ENCODE measurements around the gene EVI5. TPM values are rescaled to one million over a fixed set of nuclear protein-coding genes. Genes with fewer than 3 reads are reported as not detected.

Gene EVI5
- total RNA-seq, 1 experiment from 2014 or later = 31.2 TPM

GRCh38 chr1:92804721-92805201 is 19.9 kb upstream of the EVI5 start:
- Histone ChIP-seq H3K9me3 (peaks cover 5% of the 10 kb centered on the region; the same call in 1 of the 2 replicates), H3K4me1 (peaks cover 19% of the 10 kb centered on the region), H3K27me3 (replicated peaks; ENCODE audit: control insufficient read depth, insufficient read depth, low read length) (no peaks in the 10 kb centered on the region), H3K36me3 (ENCODE audit: control insufficient read depth, insufficient read depth, low read length) (no peaks in the 10 kb centered on the region), H3K4me3 (ENCODE audit: low read depth, low read length) (no peak overlapping the region)
- no peaks in the 10 kb centered on the region for H3K27me3 Mint-ChIP-seq (ENCODE audit: insufficient read depth, unreplicated experiment)
- no peaks in the 10 kb centered on the region for H3K36me3 Mint-ChIP-seq (ENCODE audit: insufficient read depth, unreplicated experiment)
- ChIA-PET POLR2A (interaction anchor here (0.5 to 1.4 kb wide), 3 partner anchors 20 to 27 kb away, joined by 5 to 8 read pairs (median 6); partner anchors contain the start of genes EVI5 and RPL5), CTCF (interaction anchor here (0.5 to 1.4 kb wide), 2 partner anchors 13 to 34 kb away, joined by 5 to 9 read pairs; no protein-coding TSS in a partner anchor)
- peak overlapping the region; percentile 89 for H3K27ac Mint-ChIP-seq (ENCODE audit: unreplicated experiment)
- H3K4me3 Mint-ChIP-seq (ENCODE audit: unreplicated experiment) = no peak overlapping the region
- TF ChIP-seq, protein P1, sequence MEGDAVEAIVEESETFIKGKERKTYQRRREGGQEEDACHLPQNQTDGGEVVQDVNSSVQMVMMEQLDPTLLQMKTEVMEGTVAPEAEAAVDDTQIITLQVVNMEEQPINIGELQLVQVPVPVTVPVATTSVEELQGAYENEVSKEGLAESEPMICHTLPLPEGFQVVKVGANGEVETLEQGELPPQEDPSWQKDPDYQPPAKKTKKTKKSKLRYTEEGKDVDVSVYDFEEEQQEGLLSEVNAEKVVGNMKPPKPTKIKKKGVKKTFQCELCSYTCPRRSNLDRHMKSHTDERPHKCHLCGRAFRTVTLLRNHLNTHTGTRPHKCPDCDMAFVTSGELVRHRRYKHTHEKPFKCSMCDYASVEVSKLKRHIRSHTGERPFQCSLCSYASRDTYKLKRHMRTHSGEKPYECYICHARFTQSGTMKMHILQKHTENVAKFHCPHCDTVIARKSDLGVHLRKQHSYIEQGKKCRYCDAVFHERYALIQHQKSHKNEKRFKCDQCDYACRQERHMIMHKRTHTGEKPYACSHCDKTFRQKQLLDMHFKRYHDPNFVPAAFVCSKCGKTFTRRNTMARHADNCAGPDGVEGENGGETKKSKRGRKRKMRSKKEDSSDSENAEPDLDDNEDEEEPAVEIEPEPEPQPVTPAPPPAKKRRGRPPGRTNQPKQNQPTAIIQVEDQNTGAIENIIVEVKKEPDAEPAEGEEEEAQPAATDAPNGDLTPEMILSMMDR (IDR thresholded peaks at IDR 0.05; ENCODE audit: insufficient read depth in 1 of 2, low read depth in 1 of 2, low read length in 1 of 2, severe bottlenecking in 1 of 2, unreplicated experiment in 1 of 2) = no peak
- intact Hi-C loops (cut with micrococcal nuclease; ENCODE audit: unreplicated experiment) = loop anchor here (1.0 to 2.0 kb wide), 3 partner anchors 13 to 20 kb away; partner anchors contain the start of gene EVI5
- no peaks in the 10 kb centered on the region for H3K9me3 Mint-ChIP-seq (ENCODE audit: unreplicated experiment)
- DNase-seq = peak; percentile 84 to 92
- peaks cover 13% of the 10 kb centered on the region for H3K4me1 Mint-ChIP-seq (ENCODE audit: low read depth, unreplicated experiment)
- BruUV-seq (replicated peaks) = no TSS peak

DNA sequence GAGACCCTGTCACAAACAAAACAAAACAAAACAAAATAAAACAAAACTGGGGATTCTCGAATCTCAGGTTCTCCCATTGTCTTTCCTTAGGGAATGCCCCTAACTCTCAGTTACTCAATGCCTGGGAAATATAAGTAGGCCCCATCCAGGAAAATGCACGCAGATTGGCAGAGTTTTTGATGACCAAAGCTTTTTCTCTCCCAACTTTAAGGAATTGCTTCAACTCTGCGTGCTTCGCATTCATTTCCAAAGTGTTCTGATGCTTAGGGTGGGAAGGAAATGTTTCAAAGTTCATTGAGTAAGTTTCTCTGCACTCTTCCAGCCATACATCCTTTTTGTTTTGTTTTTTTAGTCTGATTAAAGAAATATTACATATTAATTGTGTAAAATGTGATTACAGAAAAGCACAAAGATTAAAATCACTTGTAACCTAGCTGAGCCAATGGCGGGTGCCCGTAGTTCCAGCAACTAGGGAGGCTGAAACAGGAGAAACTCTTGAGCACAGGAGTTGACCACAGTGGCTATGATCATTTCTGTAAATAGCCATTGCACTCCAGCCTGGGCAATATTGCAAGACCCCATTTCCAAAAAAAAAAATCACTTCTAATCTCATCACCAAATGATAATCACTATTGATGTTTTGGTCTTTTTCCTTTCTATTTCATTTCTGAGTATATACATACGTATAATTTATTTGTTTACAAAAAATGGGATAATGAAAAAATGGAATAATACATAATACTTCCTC is 18.4 kb upstream of the EVI5 start:
- no peak overlapping the region for H3K27ac Mint-ChIP-seq (ENCODE audit: unreplicated experiment)
- Histone ChIP-seq H3K4me3 (ENCODE audit: low read depth, low read length) (no peak overlapping the region), H3K9me3 (peaks cover 5% of the 10 kb centered on the region; the same call in 1 of the 2 replicates), H3K36me3 (ENCODE audit: control insufficient read depth, insufficient read depth, low read length) (no peaks in the 10 kb centered on the region), H3K27me3 (replicated peaks; ENCODE audit: control insufficient read depth, insufficient read depth, low read length) (no peaks in the 10 kb centered on the region), H3K4me1 (peaks cover 19% of the 10 kb centered on the region)
- ChIA-PET CTCF (no interaction called here), POLR2A (interaction anchor here (1.0 to 1.4 kb wide), 2 partner anchors 11 to 29 kb away, joined by 4 to 5 read pairs; partner anchors contain the start of gene RPL5)
- intact Hi-C loops (cut with micrococcal nuclease; ENCODE audit: unreplicated experiment) = no loop called here
- H3K4me1 Mint-ChIP-seq (ENCODE audit: low read depth, unreplicated experiment) = peaks cover 13% of the 10 kb centered on the region
- H3K4me3 Mint-ChIP-seq (ENCODE audit: unreplicated experiment) = no peak overlapping the region
- TF ChIP-seq, protein P1 (IDR thresholded peaks at IDR 0.05; ENCODE audit: insufficient read depth in 1 of 2, low read depth in 1 of 2, low read length in 1 of 2, severe bottlenecking in 1 of 2, unreplicated experiment in 1 of 2) = no peak
- BruUV-seq (replicated peaks) = no TSS peak
- DNase-seq = no peak
- no peaks in the 10 kb centered on the region for H3K9me3 Mint-ChIP-seq (ENCODE audit: unreplicated experiment)
- no peaks in the 10 kb centered on the region for H3K27me3 Mint-ChIP-seq (ENCODE audit: insufficient read depth, unreplicated experiment)
- H3K36me3 Mint-ChIP-seq (ENCODE audit: insufficient read depth, unreplicated experiment) = no peaks in the 10 kb centered on the region

GRCh38 chr1:92797961-92798360 is 13.1 kb upstream of the EVI5 start:
- Histone ChIP-seq H3K4me3 (ENCODE audit: low read depth, low read length) (no peak overlapping the region), H3K27me3 (replicated peaks; ENCODE audit: control insufficient read depth, insufficient read depth, low read length) (no peaks in the 10 kb centered on the region), H3K36me3 (ENCODE audit: control insufficient read depth, insufficient read depth, low read length) (no peaks in the 10 kb centered on the region), H3K4me1 (no peaks in the 10 kb centered on the region), H3K9me3 (no peaks in the 10 kb centered on the region)
- POLR2A ChIA-PET = no interaction called here
- TF ChIP-seq, protein P1 (IDR thresholded peaks at IDR 0.05; ENCODE audit: insufficient read depth in 1 of 2, low read depth in 1 of 2, low read length in 1 of 2, severe bottlenecking in 1 of 2, unreplicated experiment in 1 of 2) = no peak
- Mint-ChIP-seq H3K27me3 (ENCODE audit: insufficient read depth, unreplicated experiment) (no peaks in the 10 kb centered on the region), H3K36me3 (ENCODE audit: insufficient read depth, unreplicated experiment) (no peaks in the 10 kb centered on the region), H3K9me3 (ENCODE audit: unreplicated experiment) (no peaks in the 10 kb centered on the region), H3K27ac (ENCODE audit: unreplicated experiment) (no peak overlapping the region), H3K4me1 (ENCODE audit: low read depth, unreplicated experiment) (peaks cover 10% of the 10 kb centered on the region), H3K4me3 (ENCODE audit: unreplicated experiment) (no peak overlapping the region)
- CTCF ChIA-PET = no interaction called here
- intact Hi-C loops (cut with micrococcal nuclease; ENCODE audit: unreplicated experiment) = no loop called here
- DNase-seq = no peak
- no TSS peak for BruUV-seq (replicated peaks)

All from Caco-2 (cell line).